Panc1 (cell line): ENCODE data around the gene AGAP2.

Source experiments
- POLR2AphosphoS5 ChIP-seq: IDR thresholded peaks from 2 replicates; pipeline ENCODE4 v1.6.1; 2012; ENCODE audit warnings: mild to moderate bottlenecking, low read depth, low read length, moderate library complexity
- TF ChIP-seq, protein P1 (sequence below): fragments of 450-650 bp; IDR thresholded peaks from 2 replicates; pipeline ENCODE4 v1.5.1; 2017; ENCODE audit warnings: mild to moderate bottlenecking
- TF ChIP-seq, protein P2 (sequence below), 2 experiments: IDR thresholded peaks; 2 replicates each; pipeline ENCODE4 v1.6.1; 2011 to 2012; ENCODE audit warnings: low read depth in 2 of 2, control low read depth in 1 of 2, low read length in 1 of 2, mild to moderate bottlenecking in 1 of 2, moderate library complexity in 1 of 2; ENCODE audit not compliant: insufficient read depth in 1 of 2

DNA sequence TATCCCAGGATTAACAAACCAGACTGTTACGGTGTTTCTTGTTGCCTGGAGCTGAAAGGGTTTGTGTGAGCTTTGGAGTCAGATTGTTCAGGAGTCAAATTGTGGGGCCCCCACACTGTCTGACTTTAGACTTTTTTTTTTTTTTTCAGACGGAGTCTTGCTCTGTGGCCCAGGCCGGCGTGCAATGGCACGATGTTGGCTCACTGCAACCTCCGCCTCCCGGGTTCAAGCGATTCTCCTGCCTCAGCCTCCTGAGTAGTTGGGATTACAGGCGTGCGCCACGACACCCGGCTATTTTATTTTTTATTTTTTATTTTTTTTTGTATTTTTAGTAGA is 44.9 kb upstream of the AGAP2 start:
- TF ChIP-seq, protein P1, sequence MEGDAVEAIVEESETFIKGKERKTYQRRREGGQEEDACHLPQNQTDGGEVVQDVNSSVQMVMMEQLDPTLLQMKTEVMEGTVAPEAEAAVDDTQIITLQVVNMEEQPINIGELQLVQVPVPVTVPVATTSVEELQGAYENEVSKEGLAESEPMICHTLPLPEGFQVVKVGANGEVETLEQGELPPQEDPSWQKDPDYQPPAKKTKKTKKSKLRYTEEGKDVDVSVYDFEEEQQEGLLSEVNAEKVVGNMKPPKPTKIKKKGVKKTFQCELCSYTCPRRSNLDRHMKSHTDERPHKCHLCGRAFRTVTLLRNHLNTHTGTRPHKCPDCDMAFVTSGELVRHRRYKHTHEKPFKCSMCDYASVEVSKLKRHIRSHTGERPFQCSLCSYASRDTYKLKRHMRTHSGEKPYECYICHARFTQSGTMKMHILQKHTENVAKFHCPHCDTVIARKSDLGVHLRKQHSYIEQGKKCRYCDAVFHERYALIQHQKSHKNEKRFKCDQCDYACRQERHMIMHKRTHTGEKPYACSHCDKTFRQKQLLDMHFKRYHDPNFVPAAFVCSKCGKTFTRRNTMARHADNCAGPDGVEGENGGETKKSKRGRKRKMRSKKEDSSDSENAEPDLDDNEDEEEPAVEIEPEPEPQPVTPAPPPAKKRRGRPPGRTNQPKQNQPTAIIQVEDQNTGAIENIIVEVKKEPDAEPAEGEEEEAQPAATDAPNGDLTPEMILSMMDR: no peak
- TF ChIP-seq, protein P2, sequence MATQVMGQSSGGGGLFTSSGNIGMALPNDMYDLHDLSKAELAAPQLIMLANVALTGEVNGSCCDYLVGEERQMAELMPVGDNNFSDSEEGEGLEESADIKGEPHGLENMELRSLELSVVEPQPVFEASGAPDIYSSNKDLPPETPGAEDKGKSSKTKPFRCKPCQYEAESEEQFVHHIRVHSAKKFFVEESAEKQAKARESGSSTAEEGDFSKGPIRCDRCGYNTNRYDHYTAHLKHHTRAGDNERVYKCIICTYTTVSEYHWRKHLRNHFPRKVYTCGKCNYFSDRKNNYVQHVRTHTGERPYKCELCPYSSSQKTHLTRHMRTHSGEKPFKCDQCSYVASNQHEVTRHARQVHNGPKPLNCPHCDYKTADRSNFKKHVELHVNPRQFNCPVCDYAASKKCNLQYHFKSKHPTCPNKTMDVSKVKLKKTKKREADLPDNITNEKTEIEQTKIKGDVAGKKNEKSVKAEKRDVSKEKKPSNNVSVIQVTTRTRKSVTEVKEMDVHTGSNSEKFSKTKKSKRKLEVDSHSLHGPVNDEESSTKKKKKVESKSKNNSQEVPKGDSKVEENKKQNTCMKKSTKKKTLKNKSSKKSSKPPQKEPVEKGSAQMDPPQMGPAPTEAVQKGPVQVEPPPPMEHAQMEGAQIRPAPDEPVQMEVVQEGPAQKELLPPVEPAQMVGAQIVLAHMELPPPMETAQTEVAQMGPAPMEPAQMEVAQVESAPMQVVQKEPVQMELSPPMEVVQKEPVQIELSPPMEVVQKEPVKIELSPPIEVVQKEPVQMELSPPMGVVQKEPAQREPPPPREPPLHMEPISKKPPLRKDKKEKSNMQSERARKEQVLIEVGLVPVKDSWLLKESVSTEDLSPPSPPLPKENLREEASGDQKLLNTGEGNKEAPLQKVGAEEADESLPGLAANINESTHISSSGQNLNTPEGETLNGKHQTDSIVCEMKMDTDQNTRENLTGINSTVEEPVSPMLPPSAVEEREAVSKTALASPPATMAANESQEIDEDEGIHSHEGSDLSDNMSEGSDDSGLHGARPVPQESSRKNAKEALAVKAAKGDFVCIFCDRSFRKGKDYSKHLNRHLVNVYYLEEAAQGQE (IDR thresholded peaks at IDR 0.05; ENCODE audit: insufficient read depth in 1 of 2, low read depth in 2 of 2, low read length in 1 of 2): no peak
- TF ChIP-seq POLR2AphosphoS5: no peak
